Measurements from ENCODE around the gene ITPR1. TPM values are rescaled to one million over a fixed set of nuclear protein-coding genes. Genes with fewer than 3 reads are reported as not detected.

ITPR1 gene
- total RNA-seq, 1 donor from 2014 or later: 121 TPM

DNA sequence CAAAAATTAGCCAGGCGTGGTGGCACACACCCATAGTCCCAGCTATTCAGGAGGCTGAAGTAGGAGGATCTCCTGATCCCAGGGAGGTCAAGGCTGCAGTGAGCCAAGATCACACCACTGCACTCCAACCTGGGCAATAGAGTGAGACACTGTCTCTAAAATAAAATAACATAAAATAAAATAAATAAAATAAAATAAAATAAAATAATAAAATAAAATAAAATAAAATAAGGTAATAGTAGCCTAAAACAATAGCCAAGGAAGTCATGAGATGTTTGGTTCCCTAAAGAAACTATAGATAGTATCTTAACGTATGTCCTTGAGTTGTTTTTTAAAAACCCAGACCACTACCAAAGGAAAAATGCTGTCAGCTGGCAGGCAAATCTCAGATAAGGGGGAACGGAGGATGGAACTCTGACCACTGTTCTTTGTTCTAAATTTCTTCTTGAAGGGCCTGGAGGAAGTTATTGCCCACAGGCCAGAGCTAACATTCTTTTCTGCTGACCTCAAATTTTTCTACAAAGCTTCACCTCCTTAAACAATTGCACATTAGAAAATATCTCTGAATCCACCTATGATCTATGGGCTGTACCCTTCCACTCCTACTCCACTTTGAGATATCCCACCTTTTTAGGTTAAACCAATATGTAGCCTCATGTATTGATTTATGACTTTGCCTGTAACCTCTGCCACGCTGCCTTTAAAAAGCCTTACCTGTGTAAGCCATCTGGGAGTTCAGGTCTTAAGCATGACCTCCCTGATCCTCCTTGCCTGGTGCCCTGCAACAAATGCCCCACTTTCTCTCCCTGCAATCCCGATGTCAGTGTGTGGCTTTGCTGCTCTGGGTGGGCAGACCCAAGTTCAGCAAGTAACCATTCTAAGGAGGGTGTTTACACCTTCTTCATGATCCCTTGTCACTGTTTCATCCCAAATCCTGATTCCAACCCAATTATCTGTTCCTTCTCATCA is 359.9 kb downstream of the ITPR1 start:
- intact Hi-C loops (cut with DNase I): no loop called here
- no peak for TF ChIP-seq CTCF (IDR thresholded peaks at IDR 0.05)
- Histone ChIP-seq H3K27ac (no peak overlapping the region), H3K27me3 (no peaks in the 10 kb centered on the region), H3K4me1 (no peaks in the 10 kb centered on the region), H3K4me3 (no peak overlapping the region), H3K36me3 (no peaks in the 10 kb centered on the region), H3K9me3 (no peaks in the 10 kb centered on the region)
- no peak for DNase-seq (ENCODE audit: low spot score in 2 of 2)

GRCh38 chr3:4853749-4854140 is 360.6 kb downstream of the ITPR1 start:
- no peak for TF ChIP-seq CTCF (IDR thresholded peaks at IDR 0.05)
- intact Hi-C loops (cut with DNase I): no loop called here
- H3K9me3 ChIP-seq: no peaks in the 10 kb centered on the region
- H3K4me3 ChIP-seq: no peak overlapping the region
- no peaks in the 10 kb centered on the region for H3K4me1 ChIP-seq
- no peaks in the 10 kb centered on the region for H3K36me3 ChIP-seq
- H3K27ac ChIP-seq: no peak overlapping the region
- no peak for DNase-seq (ENCODE audit: low spot score in 2 of 2)
- H3K27me3 ChIP-seq: no peaks in the 10 kb centered on the region

- Histone ChIP-seq H3K27me3 (no peaks in the 10 kb centered on the region), H3K36me3 (no peaks in the 10 kb centered on the region), H3K4me1 (no peaks in the 10 kb centered on the region), H3K27ac (no peak overlapping the region), H3K9me3 (peaks cover 0 to 2% of the 10 kb centered on the region in 2 donors), H3K4me3 (no peak overlapping the region)
- intact Hi-C loops (cut with DNase I): no loop called here
- no peak for TF ChIP-seq CTCF (IDR thresholded peaks at IDR 0.05)
- no peak for DNase-seq (ENCODE audit: low spot score in 2 of 2)
Observed at GRCh38 chr3:4855676-4856075, 362.5 kb downstream of the ITPR1 start.

DNA sequence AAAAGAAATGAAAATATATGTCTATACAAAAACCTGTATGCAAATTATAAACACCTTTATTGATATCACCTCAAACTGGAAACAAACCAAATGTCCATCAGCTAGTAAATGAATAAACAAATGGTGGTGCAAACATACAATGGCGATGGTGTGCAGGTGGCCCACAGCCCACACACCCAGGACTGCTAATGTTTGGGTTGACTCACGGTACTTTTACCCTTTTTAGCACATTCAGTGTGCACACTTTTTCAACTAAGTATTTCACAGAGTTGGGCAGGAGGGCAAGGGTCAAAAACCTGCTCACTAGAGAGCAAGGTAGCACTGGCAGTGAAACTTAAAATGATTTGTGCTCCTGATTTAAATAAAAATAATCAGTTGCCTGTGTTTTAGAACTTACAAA is 363.0 kb downstream of the ITPR1 start:
- Histone ChIP-seq H3K27ac (no peak overlapping the region), H3K4me1 (no peaks in the 10 kb centered on the region), H3K4me3 (no peak overlapping the region), H3K9me3 (peaks cover 0 to 7% of the 10 kb centered on the region in 2 donors), H3K27me3 (no peaks in the 10 kb centered on the region), H3K36me3 (no peaks in the 10 kb centered on the region)
- no peak for DNase-seq (ENCODE audit: low spot score in 2 of 2)
- TF ChIP-seq CTCF (IDR thresholded peaks at IDR 0.05): no peak
- intact Hi-C loops (cut with DNase I): no loop called here

- H3K4me3 ChIP-seq: no peak overlapping the region
- H3K36me3 ChIP-seq: no peaks in the 10 kb centered on the region
- H3K9me3 ChIP-seq: peaks cover 0 to 8% of the 10 kb centered on the region in 2 donors
- no peak overlapping the region for H3K27ac ChIP-seq
- no peaks in the 10 kb centered on the region for H3K4me1 ChIP-seq
- intact Hi-C loops (cut with DNase I): no loop called here
- no peak for TF ChIP-seq CTCF (IDR thresholded peaks at IDR 0.05)
- DNase-seq (ENCODE audit: low spot score in 2 of 2): no peak
- H3K27me3 ChIP-seq: no peaks in the 10 kb centered on the region
Observed at GRCh38 chr3:4856564-4856963, 363.4 kb downstream of the ITPR1 start.
